ENCODE measurements around the gene HDX.
"Not testable (repeated sequence)": the region's sequence is repeated elsewhere in the genome, so short reads cannot be mapped to it uniquely, and the experiment has no call there.

DNA sequence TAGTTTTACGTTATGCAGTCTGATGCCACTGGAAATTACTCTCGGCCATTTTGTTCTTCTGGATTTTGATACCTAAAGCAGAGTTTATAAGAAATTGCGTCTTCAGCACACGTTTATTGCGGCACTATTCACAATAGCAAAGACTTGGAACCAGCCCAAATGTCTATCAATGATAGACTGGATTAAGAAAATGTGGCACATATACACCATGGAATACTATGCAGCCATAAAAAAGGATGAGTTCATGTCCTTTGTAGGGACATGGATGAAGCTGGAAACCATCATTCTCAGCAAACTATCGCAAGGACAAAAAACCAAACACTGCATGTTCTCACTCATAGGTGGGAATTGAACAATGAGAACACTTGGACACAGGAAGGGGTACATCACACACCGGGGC is 35.4 kb upstream of the HDX start:
- TF ChIP-seq POLR2A (IDR thresholded peaks at IDR 0.05), result not testable (repeated sequence)
- TF ChIP-seq, protein P1, sequence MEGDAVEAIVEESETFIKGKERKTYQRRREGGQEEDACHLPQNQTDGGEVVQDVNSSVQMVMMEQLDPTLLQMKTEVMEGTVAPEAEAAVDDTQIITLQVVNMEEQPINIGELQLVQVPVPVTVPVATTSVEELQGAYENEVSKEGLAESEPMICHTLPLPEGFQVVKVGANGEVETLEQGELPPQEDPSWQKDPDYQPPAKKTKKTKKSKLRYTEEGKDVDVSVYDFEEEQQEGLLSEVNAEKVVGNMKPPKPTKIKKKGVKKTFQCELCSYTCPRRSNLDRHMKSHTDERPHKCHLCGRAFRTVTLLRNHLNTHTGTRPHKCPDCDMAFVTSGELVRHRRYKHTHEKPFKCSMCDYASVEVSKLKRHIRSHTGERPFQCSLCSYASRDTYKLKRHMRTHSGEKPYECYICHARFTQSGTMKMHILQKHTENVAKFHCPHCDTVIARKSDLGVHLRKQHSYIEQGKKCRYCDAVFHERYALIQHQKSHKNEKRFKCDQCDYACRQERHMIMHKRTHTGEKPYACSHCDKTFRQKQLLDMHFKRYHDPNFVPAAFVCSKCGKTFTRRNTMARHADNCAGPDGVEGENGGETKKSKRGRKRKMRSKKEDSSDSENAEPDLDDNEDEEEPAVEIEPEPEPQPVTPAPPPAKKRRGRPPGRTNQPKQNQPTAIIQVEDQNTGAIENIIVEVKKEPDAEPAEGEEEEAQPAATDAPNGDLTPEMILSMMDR (IDR thresholded peaks at IDR 0.05), result not testable (repeated sequence)
